SK-N-SH (cell line): ENCODE measurements around the gene MRPL23. TPM values are rescaled to one million over a fixed set of nuclear protein-coding genes. Genes with fewer than 3 reads are reported as not detected.

ENCODE experiments used
- polyA plus RNA-seq, 3 experiments: library from polyadenylated mRNA; depleted of rRNA; stranded (reverse); fragments of >200 nt; gene quantifications; 2 replicates each; pipeline ENCODE4 v1.2.3, GENCODE V29; 2012
- small RNA-seq, 7 experiments: library from RNA; depleted of rRNA; stranded (forward); fragments of <200 nt; gene quantifications; one replicate each; pipeline ENCODE3, GENCODE V24; 2012

The MRPL23 gene
- polyA plus RNA-seq, 1 of the 3 experiments (the other 2 are of a cell fraction), result 264 TPM

Small RNA genes within 50 kb of the gene (small RNA-seq; reads per million reads assigned to genes)
- gene RF01972 (0 reads per million in 7 experiments), gene RF01973 (0 reads per million in 7 experiments)

Other genes with a start within 250 kb of the MRPL23 start
- 0.21 and 0.31 TPM in 2 replicates for gene IFITM10, start 196.7 kb upstream of the MRPL23 start, polyA plus RNA-seq (2012; rRNA removed)
- gene CTSD, start 183.4 kb upstream of the MRPL23 start, polyA plus RNA-seq (2012; rRNA removed), result 93.0 and 187 TPM in 2 replicates
- not detected in 2 replicates for gene SYT8, start 112.3 kb upstream of the MRPL23 start, polyA plus RNA-seq (2012; rRNA removed)
- gene TNNI2, start 108.4 kb upstream of the MRPL23 start, polyA plus RNA-seq (2012; rRNA removed), result not detected in 2 replicates
- 0.34 and 0.38 TPM in 2 replicates for gene LSP1, start 94.2 kb upstream of the MRPL23 start, polyA plus RNA-seq (2012; rRNA removed)
- gene PRR33, start 55.4 kb upstream of the MRPL23 start, polyA plus RNA-seq (2012; rRNA removed), result not detected in 2 replicates
- not detected in 2 replicates for gene TNNT3, start 27.6 kb upstream of the MRPL23 start, polyA plus RNA-seq (2012; rRNA removed)
- 3.7 and 4.6 TPM in 2 replicates for gene H19, start 50.5 kb downstream of the MRPL23 start, polyA plus RNA-seq (2012; rRNA removed)
- 0.05 TPM in 1 of 2 replicates, not detected in the other for gene IGF2, start 192.1 kb downstream of the MRPL23 start, polyA plus RNA-seq (2012; rRNA removed)
- not detected in 2 replicates for gene INS, start 213.9 kb downstream of the MRPL23 start, polyA plus RNA-seq (2012; rRNA removed)
- gene TH, start 224.5 kb downstream of the MRPL23 start, polyA plus RNA-seq (2012; rRNA removed), result not detected in 2 replicates